RWPE1 (cell line): Measurements from ENCODE around the gene TCAF1.

Source experiments
- CTCF ChIA-PET: fragments of 350-600 bp; sonication (Branson Sonifier 250); formaldehyde crosslinking; extraction: SDS; loops from one replicate; lab custom pipeline; 2021; lab: Yijun Ruan, JAX
- POLR2A ChIA-PET: fragments of 400-600 bp; formaldehyde crosslinking; extraction: SDS; loops from one replicate; lab custom pipeline; 2020; ENCODE audit warnings: antibody characterized with exemption; ENCODE audit not compliant: low non-redundant PET; lab: Yijun Ruan, JAX
- DNase-seq: peaks from one replicate; pipeline ENCODE4 v3.0.0; 2012; ENCODE audit warnings: low spot score
- H3K27ac ChIP-seq: fragments of 450-650 bp; 2 replicates; pipeline ENCODE4 v1.5.1; 2017
- CTCF ChIP-seq: fragments of 450-650 bp; conservative IDR thresholded peaks from 2 replicates; pipeline ENCODE4 v1.5.1; 2017; ENCODE audit warnings: low read depth, mild to moderate bottlenecking

Gene TCAF1

GRCh38 chr7:143896667-143897066, 5.3 kb downstream of the TCAF1 start:
- no peak for TF ChIP-seq CTCF
- DNase-seq = no peak
- H3K27ac ChIP-seq = no peak overlapping the region
- CTCF ChIA-PET = interaction anchor here (0.8 kb wide), 1 partner anchor 23 kb away, joined by 6 read pairs; no protein-coding TSS in a partner anchor
- POLR2A ChIA-PET = no interaction called here

DNA sequence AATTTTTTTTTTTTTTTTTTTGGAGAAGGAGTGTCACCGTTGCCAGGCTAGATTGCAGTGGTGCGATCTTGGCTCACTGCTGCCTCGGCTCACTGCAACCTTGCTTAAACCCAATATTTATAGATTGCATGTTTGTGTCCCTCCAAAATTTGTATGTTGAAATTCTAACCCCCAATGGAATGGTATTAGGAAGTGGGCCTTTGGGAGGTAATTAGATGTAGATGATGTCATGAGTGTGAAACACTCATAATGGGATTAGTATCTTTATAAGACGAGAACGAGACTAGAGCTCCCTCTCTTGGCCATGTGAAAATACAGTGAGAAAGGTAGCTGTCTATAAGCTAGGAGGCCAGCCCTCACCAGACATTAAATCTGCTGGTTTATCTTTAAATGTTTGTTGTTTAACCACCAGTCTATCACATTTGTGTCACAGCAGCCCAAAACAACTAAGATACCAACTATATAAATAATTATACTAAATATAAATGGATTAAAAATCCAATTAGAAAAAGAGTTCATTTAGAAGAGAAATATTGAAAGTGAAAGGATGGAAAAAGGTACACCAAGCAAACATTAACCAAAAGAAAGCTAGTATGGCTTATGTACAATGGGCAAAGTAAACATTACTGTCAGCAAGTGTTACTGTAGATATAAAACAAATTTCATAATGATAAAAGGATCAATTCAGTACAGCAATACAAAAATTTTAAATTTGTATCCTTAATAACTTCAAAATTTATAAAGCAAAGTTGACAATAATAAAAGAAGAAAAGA, 9.3 kb downstream of the TCAF1 start:
- TF ChIP-seq CTCF = no peak
- CTCF ChIA-PET = interaction anchor here (0.6 to 0.8 kb wide), 2 partner anchors 8 to 18 kb away, joined by 3 to 6 read pairs; no protein-coding TSS in a partner anchor
- POLR2A ChIA-PET = no interaction called here
- no peak for DNase-seq
- H3K27ac ChIP-seq = no peak overlapping the region

- POLR2A ChIA-PET = no interaction called here
- DNase-seq = no peak
- no peak overlapping the region for H3K27ac ChIP-seq
- no peak for TF ChIP-seq CTCF
- CTCF ChIA-PET = no interaction called here
Measured at GRCh38 chr7:143891457-143891856, 10.5 kb downstream of the TCAF1 start.

- CTCF ChIA-PET = no interaction called here
- H3K27ac ChIP-seq = no peak overlapping the region
- DNase-seq = no peak
- TF ChIP-seq CTCF = no peak
- POLR2A ChIA-PET = no interaction called here
Measured at GRCh38 chr7:143890558-143890957, 11.4 kb downstream of the TCAF1 start.

DNA sequence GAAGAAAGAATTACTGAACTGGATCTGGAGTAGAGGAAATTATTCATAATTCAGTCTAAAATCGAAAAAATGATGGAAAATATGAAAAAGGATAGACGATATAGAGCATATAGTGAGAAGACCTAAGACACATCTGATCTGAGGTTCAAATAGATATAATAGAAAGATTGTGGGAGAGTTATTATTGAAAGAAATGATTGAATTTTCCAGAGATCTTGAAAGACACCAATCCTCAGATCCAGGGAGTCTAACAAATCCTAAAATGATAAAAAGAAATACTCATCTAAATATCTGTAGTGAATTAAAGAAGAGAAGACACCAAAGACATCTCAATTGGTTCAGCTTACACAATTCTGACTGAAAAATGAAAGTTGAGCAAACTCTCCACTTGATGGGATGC, 12.9 kb downstream of the TCAF1 start:
- no peak for TF ChIP-seq CTCF
- ChIA-PET CTCF (no interaction called here), POLR2A (no interaction called here)
- no peak for DNase-seq
- no peak overlapping the region for H3K27ac ChIP-seq

GRCh38 chr7:143886826-143887477, 15.0 kb downstream of the TCAF1 start:
- H3K27ac ChIP-seq = no peak overlapping the region
- no peak for TF ChIP-seq CTCF
- no peak for DNase-seq
- ChIA-PET CTCF (interaction anchor here (0.6 kb wide), 1 partner anchor 17 kb away, joined by 4 read pairs; no protein-coding TSS in a partner anchor), POLR2A (no interaction called here)
